WTC11 (cell line): ENCODE data around the gene HYCC2. TPM values are rescaled to one million over a fixed set of nuclear protein-coding genes. Genes with fewer than 3 reads are reported as not detected.

ENCODE experiments used
- ATAC-seq: fragments of 200-7000 bp; cut with Tn5 transposase; 2 replicates; pipeline ENCODE4 v1.10.0; 2021; ENCODE audit warnings: mild to moderate bottlenecking, moderate library complexity
- CTCF ChIA-PET: fragments of 300-600 bp; sonication (Branson Sonifier 250); formaldehyde crosslinking; loops from one replicate; lab custom pipeline; 2021; ENCODE audit warnings: antibody characterized with exemption; lab: Charles Lee
- POLR2A ChIA-PET: fragments of 350-600 bp; sonication (Branson Sonifier 250); formaldehyde crosslinking; loops from one replicate; lab custom pipeline; 2021; ENCODE audit warnings: antibody characterized with exemption; lab: Charles Lee
- DNase-seq: peaks from one replicate; pipeline ENCODE4 v3.0.0; 2021; ENCODE audit warnings: low spot score
- H3K27ac Mint-ChIP-seq: 2 replicates; pipeline ENCODE4 v1.8.0; 2021; ENCODE audit warnings: mixed read lengths
- H3K27me3 Mint-ChIP-seq: 2 replicates; pipeline ENCODE4 v1.8.0; 2021; ENCODE audit warnings: low read depth, mild to moderate bottlenecking, moderate library complexity, mixed read lengths
- H3K36me3 Mint-ChIP-seq: 2 replicates; pipeline ENCODE4 v1.8.0; 2021; ENCODE audit warnings: mixed read lengths
- H3K4me1 Mint-ChIP-seq: 2 replicates; pipeline ENCODE4 v1.8.0; 2022; ENCODE audit warnings: mixed read lengths
- H3K4me3 Mint-ChIP-seq: 2 replicates; pipeline ENCODE4 v1.8.0; 2021; ENCODE audit warnings: mild to moderate bottlenecking, moderate library complexity, mixed read lengths
- H3K9me3 Mint-ChIP-seq: 2 replicates; pipeline ENCODE4 v1.8.0; 2021; ENCODE audit warnings: mixed read lengths
- ATF3 ChIP-seq: sonication (generic); formaldehyde crosslinking; conservative IDR thresholded peaks from 2 replicates; pipeline ENCODE4 v1.8.1; 2022; ENCODE audit warnings: mild to moderate bottlenecking, missing genetic modification reagents
- CREB1 ChIP-seq: sonication (generic); formaldehyde crosslinking; IDR thresholded peaks from 2 replicates; pipeline ENCODE4 v1.8.0; 2023; ENCODE audit warnings: mild to moderate bottlenecking, missing genetic modification reagents
- E2F5 ChIP-seq: sonication (generic); formaldehyde crosslinking; IDR thresholded peaks from 2 replicates; pipeline ENCODE4 v1.8.1; 2022; ENCODE audit warnings: mild to moderate bottlenecking, moderate library complexity, missing genetic modification reagents
- ERG ChIP-seq: fragments of 250-450 bp; sonication (Bioruptor Pico); IDR thresholded peaks from 2 replicates; pipeline ENCODE4 v1.8.0; 2021; ENCODE audit warnings: mild to moderate bottlenecking
- FOXP1 ChIP-seq: sonication (generic); formaldehyde crosslinking; IDR thresholded peaks from 2 replicates; pipeline ENCODE4 v1.8.0; 2022; ENCODE audit warnings: missing genetic modification reagents, mild to moderate bottlenecking, moderate library complexity, borderline replicate concordance
- GABPB1 ChIP-seq: sonication (generic); formaldehyde crosslinking; IDR thresholded peaks from 2 replicates; pipeline ENCODE4 v1.8.1; 2023; ENCODE audit warnings: mild to moderate bottlenecking, missing genetic modification reagents
- GRHL2 ChIP-seq: fragments of 250-450 bp; sonication (Bioruptor Pico); IDR thresholded peaks from 2 replicates; pipeline ENCODE4 v1.8.0; 2022; ENCODE audit warnings: mild to moderate bottlenecking, moderate library complexity; ENCODE audit not compliant: insufficient replicate concordance, severe bottlenecking
- HMGXB4 ChIP-seq: sonication (generic); formaldehyde crosslinking; IDR thresholded peaks from 2 replicates; pipeline ENCODE4 v1.8.1; 2023; ENCODE audit warnings: mild to moderate bottlenecking, moderate library complexity, missing genetic modification reagents
- IRF1 ChIP-seq: sonication (generic); formaldehyde crosslinking; IDR thresholded peaks from 2 replicates; pipeline ENCODE4 v1.8.0; 2023; ENCODE audit warnings: missing genetic modification reagents
- KAT7 ChIP-seq: sonication (generic); formaldehyde crosslinking; IDR thresholded peaks from 2 replicates; pipeline ENCODE4 v1.8.1; 2023; ENCODE audit warnings: missing genetic modification reagents, mild to moderate bottlenecking, borderline replicate concordance
- NFATC4 ChIP-seq: fragments of 250-450 bp; sonication (Bioruptor Pico); IDR thresholded peaks from 2 replicates; pipeline ENCODE4 v1.9.0; 2021; ENCODE audit warnings: mild to moderate bottlenecking
- NFE2L1 ChIP-seq: sonication (generic); formaldehyde crosslinking; IDR thresholded peaks from 2 replicates; pipeline ENCODE4 v1.8.1; 2023; ENCODE audit warnings: missing genetic modification reagents
- NFYB ChIP-seq: sonication (generic); formaldehyde crosslinking; conservative IDR thresholded peaks from 2 replicates; pipeline ENCODE4 v1.8.0; 2022; ENCODE audit warnings: low read depth, missing genetic modification reagents
- NR1H2 ChIP-seq: sonication (generic); formaldehyde crosslinking; IDR thresholded peaks from 2 replicates; pipeline ENCODE4 v1.9.0; 2021; ENCODE audit warnings: mild to moderate bottlenecking, moderate library complexity, missing genetic modification reagents
- RELA ChIP-seq: sonication (generic); formaldehyde crosslinking; IDR thresholded peaks from 2 replicates; pipeline ENCODE4 v1.8.1; 2022; ENCODE audit warnings: missing genetic modification reagents, mild to moderate bottlenecking, borderline replicate concordance
- RORB ChIP-seq: fragments of 250-450 bp; sonication (Bioruptor Pico); IDR thresholded peaks from 2 replicates; pipeline ENCODE4 v1.9.0; 2021; ENCODE audit warnings: mild to moderate bottlenecking
- SMAD4 ChIP-seq: sonication (generic); formaldehyde crosslinking; IDR thresholded peaks from 2 replicates; pipeline ENCODE4 v1.8.0; 2022; ENCODE audit warnings: mild to moderate bottlenecking, missing genetic modification reagents
- ZNF121 ChIP-seq: sonication (generic); formaldehyde crosslinking; IDR thresholded peaks from 2 replicates; pipeline ENCODE4 v1.8.0; 2023; ENCODE audit warnings: missing genetic modification reagents
- ZNF263 ChIP-seq: sonication (generic); formaldehyde crosslinking; IDR thresholded peaks from 2 replicates; pipeline ENCODE4 v1.8.1; 2022; ENCODE audit warnings: low read depth, mild to moderate bottlenecking, moderate library complexity, missing genetic modification reagents
- total RNA-seq: library from RNA; stranded (reverse); gene quantifications from 3 replicates; pipeline ENCODE4 v1.2.3, GENCODE V29; 2021

The HYCC2 gene
- total RNA-seq, 1 experiment from 2014 or later: 10.4 TPM

- TF ChIP-seq ZNF263 (CRISPR knock-in tag) (no peak), GRHL2 (no peak), NR1H2 (CRISPR knock-in tag) (no peak), CREB1 (CRISPR knock-in tag) (no peak), ERG (CRISPR knock-in tag) (no peak), NFATC4 (CRISPR knock-in tag) (no peak), FOXP1 (CRISPR knock-in tag) (no peak), SMAD4 (no peak), NFE2L1 (no peak), NFYB (CRISPR knock-in tag) (no peak), GABPB1 (CRISPR knock-in tag) (no peak), HMGXB4 (CRISPR knock-in tag) (no peak), RELA (CRISPR knock-in tag) (no peak)
- TF ChIP-seq, all 79 proteins: peak for 0
- no peaks in the 10 kb centered on the region for H3K9me3 Mint-ChIP-seq
- H3K27ac Mint-ChIP-seq: no peak overlapping the region
- DNase-seq: no peak
- no peaks in the 10 kb centered on the region for H3K27me3 Mint-ChIP-seq
- ChIA-PET CTCF (interaction anchor here (1.7 kb wide), 1 partner anchor 73 kb away, joined by 5 read pairs; no protein-coding TSS in a partner anchor), POLR2A (interaction anchor here (0.7 kb wide), 1 partner anchor 84 kb away, joined by 4 read pairs; no protein-coding TSS in a partner anchor)
- H3K4me3 Mint-ChIP-seq: no peak overlapping the region
- H3K36me3 Mint-ChIP-seq: peaks cover 19% of the 10 kb centered on the region; the same call in 1 of the 2 replicates
- H3K4me1 Mint-ChIP-seq: no peaks in the 10 kb centered on the region
- ATAC-seq: no peak
Measured at GRCh38 chr2:201084863-201085262, 13.4 kb upstream of the HYCC2 start.

- POLR2A ChIA-PET: interaction anchor here (0.6 kb wide), 1 partner anchor 704 kb away, joined by 3 read pairs; no protein-coding TSS in a partner anchor
- CTCF ChIA-PET: interaction anchor here (0.7 kb wide), 2 partner anchors 19 to 83 kb away, joined by 4 to 5 read pairs; no protein-coding TSS in a partner anchor
Measured at GRCh38 chr2:201074996-201075395, 3.5 kb upstream of the HYCC2 start.

More at GRCh38 chr2:201074996-201075395, 3.5 kb upstream of the HYCC2 start:
- H3K27ac Mint-ChIP-seq: peak overlapping the region; percentile 23; the same call in 1 of the 2 replicates
- no peak for TF ChIP-seq ZNF121 (CRISPR knock-in tag)
- TF ChIP-seq IRF1 (CRISPR knock-in tag): no peak
- TF ChIP-seq RORB (CRISPR knock-in tag): no peak
- TF ChIP-seq ATF3: no peak
- TF ChIP-seq KAT7 (CRISPR knock-in tag): no peak
- TF ChIP-seq RELA (CRISPR knock-in tag): no peak
- no peak for TF ChIP-seq E2F5 (CRISPR knock-in tag)
- TF ChIP-seq, all 79 proteins: peak for 0
- H3K4me1 Mint-ChIP-seq: peaks cover 13% of the 10 kb centered on the region
- ATAC-seq (no peak), DNase-seq (no peak)
- H3K9me3 Mint-ChIP-seq: no peaks in the 10 kb centered on the region
- peaks cover 3% of the 10 kb centered on the region; the same call in 1 of the 2 replicates for H3K36me3 Mint-ChIP-seq
- H3K4me3 Mint-ChIP-seq: no peak overlapping the region
- H3K27me3 Mint-ChIP-seq: no peaks in the 10 kb centered on the region
